Astrocyte of the cerebellum (primary cell): ENCODE data around the gene PCNT.

Source experiments
- DNase-seq: peaks from one replicate; pipeline ENCODE4 v3.0.0-alpha.2; 2011; ENCODE audit warnings: low read depth
- H3K4me3 ChIP-seq: 2 replicates; pipeline ENCODE4 v1.5.1; 2011; ENCODE audit warnings: mild to moderate bottlenecking, low read depth, low read length, moderate library complexity
- CTCF ChIP-seq: IDR thresholded peaks from 2 replicates; pipeline ENCODE4 v1.5.1; 2012; ENCODE audit warnings: low read length, low read depth, moderate library complexity, mild to moderate bottlenecking; ENCODE audit errors: missing control alignments
- in situ Hi-C: cut with HindIII; loops from 2 replicates; pipeline ENCODE4 v1.10.0; 2017; ENCODE audit warnings: low sequenced_read_pairs

PCNT gene

GRCh38 chr21:46392921-46393320 is 69.0 kb downstream of the PCNT start:
- H3K4me3 ChIP-seq, result no peak overlapping the region
- DNase-seq, result no peak
- in situ Hi-C loops, result loop anchor here (5.0 kb wide), 1 partner anchor 34 kb away; no protein-coding TSS in a partner anchor
- TF ChIP-seq CTCF, result no peak

GRCh38 chr21:46393451-46393940 is 69.5 kb downstream of the PCNT start:
- in situ Hi-C loops, result loop anchor here (5.0 kb wide), 1 partner anchor 34 kb away; no protein-coding TSS in a partner anchor
- DNase-seq, result no peak
- no peak overlapping the region for H3K4me3 ChIP-seq
- TF ChIP-seq CTCF, result no peak

- no peak overlapping the region for H3K4me3 ChIP-seq
- peak; percentile 67 for DNase-seq
- no peak for TF ChIP-seq CTCF
- in situ Hi-C loops, result loop anchor here (5.0 kb wide), 1 partner anchor 33 kb away; no protein-coding TSS in a partner anchor
These were observed 70.1 kb downstream of the PCNT start for GRCh38 chr21:46393941-46394594.

- no peak for DNase-seq
- in situ Hi-C loops, result loop anchor here (5.0 kb wide), 1 partner anchor 33 kb away; no protein-coding TSS in a partner anchor
- TF ChIP-seq CTCF, result no peak
- no peak overlapping the region for H3K4me3 ChIP-seq
These were observed 70.7 kb downstream of the PCNT start for GRCh38 chr21:46394595-46395104.

- TF ChIP-seq CTCF, result no peak
- no peak overlapping the region for H3K4me3 ChIP-seq
- no peak for DNase-seq
- in situ Hi-C loops, result no loop called here
These were observed 73.4 kb downstream of the PCNT start for GRCh38 chr21:46397211-46397905.

GRCh38 chr21:46397993-46398392 is 74.0 kb downstream of the PCNT start:
- no peak for TF ChIP-seq CTCF
- in situ Hi-C loops, result no loop called here
- no peak for DNase-seq

More at GRCh38 chr21:46397993-46398392, 74.0 kb downstream of the PCNT start:
- no peak overlapping the region for H3K4me3 ChIP-seq
